ENCODE data around the gene IGF2BP2.

DNA sequence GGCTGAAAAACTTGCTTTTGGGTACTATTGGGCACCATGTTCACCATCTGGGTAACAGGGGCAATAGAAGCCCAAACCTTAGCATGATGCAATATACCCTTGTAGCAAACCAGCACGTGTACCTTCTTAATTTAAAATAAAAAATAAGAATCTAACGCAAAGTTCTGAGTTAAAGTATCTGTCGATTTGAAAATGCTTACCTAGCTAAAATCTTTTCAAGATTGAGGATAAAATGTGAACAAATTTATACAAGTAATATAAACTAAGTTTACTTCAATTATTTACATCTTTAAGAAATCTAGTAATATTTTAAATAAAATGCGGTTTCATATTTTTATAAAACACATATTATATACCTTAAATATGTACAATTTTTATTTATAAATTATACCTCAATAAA lies 38.1 kb upstream of the IGF2BP2 start:
- TF ChIP-seq, protein P1, sequence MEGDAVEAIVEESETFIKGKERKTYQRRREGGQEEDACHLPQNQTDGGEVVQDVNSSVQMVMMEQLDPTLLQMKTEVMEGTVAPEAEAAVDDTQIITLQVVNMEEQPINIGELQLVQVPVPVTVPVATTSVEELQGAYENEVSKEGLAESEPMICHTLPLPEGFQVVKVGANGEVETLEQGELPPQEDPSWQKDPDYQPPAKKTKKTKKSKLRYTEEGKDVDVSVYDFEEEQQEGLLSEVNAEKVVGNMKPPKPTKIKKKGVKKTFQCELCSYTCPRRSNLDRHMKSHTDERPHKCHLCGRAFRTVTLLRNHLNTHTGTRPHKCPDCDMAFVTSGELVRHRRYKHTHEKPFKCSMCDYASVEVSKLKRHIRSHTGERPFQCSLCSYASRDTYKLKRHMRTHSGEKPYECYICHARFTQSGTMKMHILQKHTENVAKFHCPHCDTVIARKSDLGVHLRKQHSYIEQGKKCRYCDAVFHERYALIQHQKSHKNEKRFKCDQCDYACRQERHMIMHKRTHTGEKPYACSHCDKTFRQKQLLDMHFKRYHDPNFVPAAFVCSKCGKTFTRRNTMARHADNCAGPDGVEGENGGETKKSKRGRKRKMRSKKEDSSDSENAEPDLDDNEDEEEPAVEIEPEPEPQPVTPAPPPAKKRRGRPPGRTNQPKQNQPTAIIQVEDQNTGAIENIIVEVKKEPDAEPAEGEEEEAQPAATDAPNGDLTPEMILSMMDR (conservative IDR thresholded peaks at IDR 0.05), result no peak
- TF ChIP-seq ZFX (IDR thresholded peaks at IDR 0.05), result no peak
